Measurements from ENCODE around the gene FGD5. TPM values are rescaled to one million over a fixed set of nuclear protein-coding genes. Genes with fewer than 3 reads are reported as not detected.

Gene FGD5
- total and polyA plus RNA-seq, 11 donors, result 6.4 to 22.5 (median 14.9) TPM

DNA sequence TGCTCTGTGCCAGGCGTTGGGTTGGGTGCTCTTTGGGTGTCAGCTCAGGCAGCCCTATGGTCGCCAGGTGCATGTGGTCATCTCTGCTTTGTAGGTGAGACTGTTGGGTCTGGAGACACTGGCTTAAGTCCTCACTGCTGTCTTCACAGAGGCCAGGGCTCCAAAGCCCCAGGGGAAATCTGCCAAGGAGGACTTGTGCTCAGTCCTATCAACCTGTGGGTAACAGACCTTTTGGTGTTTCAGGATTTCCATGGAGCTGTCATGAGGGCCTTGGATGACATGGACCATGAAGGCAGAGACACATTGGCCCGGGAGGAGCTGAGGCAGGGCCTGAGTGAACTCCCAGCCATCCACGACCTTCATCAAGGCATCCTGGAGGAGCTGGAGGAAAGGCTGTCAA is 78.5 kb downstream of the FGD5 start:
- no peaks in the 10 kb centered on the region for H3K9me3 ChIP-seq
- ATAC-seq (no peak), DNase-seq (no peak)
- peaks cover 0 to 49% (median 19%) of the 10 kb centered on the region in 9 donors for H3K36me3 ChIP-seq
- intact Hi-C loops (cut with DNase I), result no loop called here
- H3K4me1 ChIP-seq, result peaks cover 0 to 6% (median under 1%) of the 10 kb centered on the region in 12 donors
- no peak overlapping the region for H3K27ac ChIP-seq
- H3K4me3 ChIP-seq, result no peak overlapping the region
- no peak for TF ChIP-seq POLR2A (IDR thresholded peaks at IDR 0.05)
- TF ChIP-seq, protein P1, sequence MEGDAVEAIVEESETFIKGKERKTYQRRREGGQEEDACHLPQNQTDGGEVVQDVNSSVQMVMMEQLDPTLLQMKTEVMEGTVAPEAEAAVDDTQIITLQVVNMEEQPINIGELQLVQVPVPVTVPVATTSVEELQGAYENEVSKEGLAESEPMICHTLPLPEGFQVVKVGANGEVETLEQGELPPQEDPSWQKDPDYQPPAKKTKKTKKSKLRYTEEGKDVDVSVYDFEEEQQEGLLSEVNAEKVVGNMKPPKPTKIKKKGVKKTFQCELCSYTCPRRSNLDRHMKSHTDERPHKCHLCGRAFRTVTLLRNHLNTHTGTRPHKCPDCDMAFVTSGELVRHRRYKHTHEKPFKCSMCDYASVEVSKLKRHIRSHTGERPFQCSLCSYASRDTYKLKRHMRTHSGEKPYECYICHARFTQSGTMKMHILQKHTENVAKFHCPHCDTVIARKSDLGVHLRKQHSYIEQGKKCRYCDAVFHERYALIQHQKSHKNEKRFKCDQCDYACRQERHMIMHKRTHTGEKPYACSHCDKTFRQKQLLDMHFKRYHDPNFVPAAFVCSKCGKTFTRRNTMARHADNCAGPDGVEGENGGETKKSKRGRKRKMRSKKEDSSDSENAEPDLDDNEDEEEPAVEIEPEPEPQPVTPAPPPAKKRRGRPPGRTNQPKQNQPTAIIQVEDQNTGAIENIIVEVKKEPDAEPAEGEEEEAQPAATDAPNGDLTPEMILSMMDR (IDR thresholded peaks at IDR 0.05), result no peak
- peaks cover 0 to 6% (median 0%) of the 10 kb centered on the region in 9 donors for H3K27me3 ChIP-seq
- WGBS, 4 donors, result 78 to 84% (median 82%) methylated on average over 4 of the region's 4 CpGs

GRCh38 chr3:14898929-14899328 is 80.2 kb downstream of the FGD5 start:
- DNase-seq (no peak), ATAC-seq (no peak)
- TF ChIP-seq, protein P1 (IDR thresholded peaks at IDR 0.05), result no peak
- no peak for TF ChIP-seq POLR2A (IDR thresholded peaks at IDR 0.05)
- Histone ChIP-seq H3K9me3 (no peaks in the 10 kb centered on the region), H3K27me3 (no peaks in the 10 kb centered on the region), H3K4me1 (peaks cover 0 to 12% (median 5%) of the 10 kb centered on the region in 12 donors), H3K36me3 (peaks cover 0 to 49% (median 19%) of the 10 kb centered on the region in 9 donors), H3K27ac (no peak overlapping the region), H3K4me3 (no peak overlapping the region)
- 67 to 71% (median 70%) methylated on average over 7 of the region's 7 CpGs for WGBS, 4 donors
- intact Hi-C loops (cut with DNase I), result no loop called here

GRCh38 chr3:14899993-14900618 is 81.3 kb downstream of the FGD5 start:
- DNase-seq (no peak), ATAC-seq (no peak)
- 86 to 93% (median 91%) methylated on average over 3 to 9 of the region's 9 CpGs for WGBS, 4 donors
- Histone ChIP-seq H3K27ac (no peak overlapping the region), H3K36me3 (peaks cover 0 to 53% (median 19%) of the 10 kb centered on the region in 9 donors), H3K9me3 (no peaks in the 10 kb centered on the region), H3K27me3 (no peaks in the 10 kb centered on the region), H3K4me3 (no peak overlapping the region), H3K4me1 (peaks cover 0 to 12% (median 5%) of the 10 kb centered on the region in 12 donors)
- no peak for TF ChIP-seq POLR2A (IDR thresholded peaks at IDR 0.05)
- TF ChIP-seq, protein P1 (IDR thresholded peaks at IDR 0.05), result no peak
- intact Hi-C loops (cut with DNase I), result loop anchor here in 2 of 10 donors (5.0 kb wide), 3 partner anchors 38 to 108 kb away; no protein-coding TSS in a partner anchor

GRCh38 chr3:14900881-14901873 is 82.4 kb downstream of the FGD5 start:
- ATAC-seq, result no peak
- TF ChIP-seq, protein P1 (IDR thresholded peaks at IDR 0.05), result no peak
- TF ChIP-seq POLR2A (IDR thresholded peaks at IDR 0.05), result no peak
- peaks cover 0 to 5% (median 0%) of the 10 kb centered on the region in 12 donors for H3K9me3 ChIP-seq
- H3K27ac ChIP-seq, result no peak overlapping the region
- H3K36me3 ChIP-seq, result peaks cover 0 to 60% (median 19%) of the 10 kb centered on the region in 9 donors
- no peaks in the 10 kb centered on the region for H3K27me3 ChIP-seq
- no peak for DNase-seq
- 74 to 89% (median 84%) methylated on average over 10 to 15 of the region's 15 CpGs for WGBS, 4 donors
- no peak overlapping the region for H3K4me3 ChIP-seq
- H3K4me1 ChIP-seq, result peaks cover 0 to 12% (median 5%) of the 10 kb centered on the region in 12 donors
- intact Hi-C loops (cut with DNase I), result loop anchor here in 2 of 10 donors (5.0 kb wide), 3 partner anchors 39 to 109 kb away; no protein-coding TSS in a partner anchor

Data from heart left ventricle (tissue), 16 donors.